Glutamatergic neuron (in vitro differentiated cells): ENCODE measurements around the gene JAK3. TPM values are rescaled to one million over a fixed set of nuclear protein-coding genes. Genes with fewer than 3 reads are reported as not detected.

Source experiments
- DNase-seq: peaks from one replicate; pipeline ENCODE4 v3.0.0; 2022
- H3K27ac Mint-ChIP-seq: one replicate; pipeline ENCODE4 v1.8.0; 2020; ENCODE audit warnings: mild to moderate bottlenecking, mixed read lengths, inconsistent platforms; ENCODE audit not compliant: unreplicated experiment
- H3K27me3 Mint-ChIP-seq: one replicate; pipeline ENCODE4 v1.8.0; 2020; ENCODE audit warnings: mild to moderate bottlenecking, moderate library complexity, mixed read lengths, inconsistent platforms; ENCODE audit not compliant: unreplicated experiment
- H3K36me3 Mint-ChIP-seq: one replicate; pipeline ENCODE4 v1.8.0; 2020; ENCODE audit warnings: mild to moderate bottlenecking, mixed read lengths, inconsistent platforms; ENCODE audit not compliant: unreplicated experiment
- H3K4me1 Mint-ChIP-seq: one replicate; pipeline ENCODE4 v1.8.0; 2020; ENCODE audit warnings: mild to moderate bottlenecking, low read depth, mixed read lengths, inconsistent platforms; ENCODE audit not compliant: unreplicated experiment
- H3K4me3 Mint-ChIP-seq: one replicate; pipeline ENCODE4 v1.8.0; 2020; ENCODE audit warnings: mild to moderate bottlenecking, mixed read lengths, inconsistent platforms; ENCODE audit not compliant: unreplicated experiment
- H3K9me3 Mint-ChIP-seq: one replicate; pipeline ENCODE4 v1.8.0; 2020; ENCODE audit warnings: mild to moderate bottlenecking, moderate library complexity, mixed read lengths, inconsistent platforms; ENCODE audit not compliant: unreplicated experiment
- total RNA-seq: library from RNA; stranded (reverse); fragmentation: NEBNext Ultra II Directional; extraction: Animal tissue kit (Norgen Biotek cat#: 25700); gene quantifications from one replicate; pipeline ENCODE4 v1.2.1, GENCODE V29; 2021; ENCODE audit not compliant: unreplicated experiment
- TF ChIP-seq, protein P1 (sequence below): fragments of 200-600 bp; sonication (generic); IDR thresholded peaks from one replicate; pipeline ENCODE4 v1.5.0; 2021; ENCODE audit not compliant: partially characterized antibody, unreplicated experiment

JAK3 gene
- total RNA-seq, 1 donor from 2014 or later = 1.3 TPM

DNA sequence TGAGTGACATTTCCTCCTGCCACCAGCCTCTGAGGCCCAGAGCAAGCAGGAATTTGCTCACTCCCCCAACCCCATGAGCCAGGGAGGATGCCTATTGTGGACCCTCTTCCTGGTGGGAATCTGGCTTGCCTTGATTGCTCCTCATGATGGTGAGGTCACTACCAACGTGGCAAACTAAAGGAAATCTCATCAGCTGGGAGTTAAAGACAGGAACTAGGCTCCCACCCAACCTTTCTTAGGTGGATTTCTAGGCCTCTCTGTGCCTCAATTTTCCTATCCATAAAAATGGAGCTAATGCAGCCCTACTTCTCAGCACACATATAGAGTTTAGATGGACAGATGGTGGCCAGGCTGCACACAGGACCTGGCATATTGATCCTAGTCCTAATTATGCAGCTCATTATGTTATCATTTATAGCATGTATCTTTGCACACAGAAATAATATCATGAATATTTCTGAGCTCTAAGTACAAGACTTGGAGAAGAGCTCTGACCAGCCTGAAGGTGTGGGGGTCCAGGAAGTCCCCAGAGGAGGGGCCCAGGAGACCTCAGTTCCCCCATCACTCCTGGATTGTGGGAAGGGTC lies 50.9 kb downstream of the JAK3 start:
- TF ChIP-seq, protein P1, sequence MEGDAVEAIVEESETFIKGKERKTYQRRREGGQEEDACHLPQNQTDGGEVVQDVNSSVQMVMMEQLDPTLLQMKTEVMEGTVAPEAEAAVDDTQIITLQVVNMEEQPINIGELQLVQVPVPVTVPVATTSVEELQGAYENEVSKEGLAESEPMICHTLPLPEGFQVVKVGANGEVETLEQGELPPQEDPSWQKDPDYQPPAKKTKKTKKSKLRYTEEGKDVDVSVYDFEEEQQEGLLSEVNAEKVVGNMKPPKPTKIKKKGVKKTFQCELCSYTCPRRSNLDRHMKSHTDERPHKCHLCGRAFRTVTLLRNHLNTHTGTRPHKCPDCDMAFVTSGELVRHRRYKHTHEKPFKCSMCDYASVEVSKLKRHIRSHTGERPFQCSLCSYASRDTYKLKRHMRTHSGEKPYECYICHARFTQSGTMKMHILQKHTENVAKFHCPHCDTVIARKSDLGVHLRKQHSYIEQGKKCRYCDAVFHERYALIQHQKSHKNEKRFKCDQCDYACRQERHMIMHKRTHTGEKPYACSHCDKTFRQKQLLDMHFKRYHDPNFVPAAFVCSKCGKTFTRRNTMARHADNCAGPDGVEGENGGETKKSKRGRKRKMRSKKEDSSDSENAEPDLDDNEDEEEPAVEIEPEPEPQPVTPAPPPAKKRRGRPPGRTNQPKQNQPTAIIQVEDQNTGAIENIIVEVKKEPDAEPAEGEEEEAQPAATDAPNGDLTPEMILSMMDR = no peak
- H3K4me1 Mint-ChIP-seq = no peaks in the 10 kb centered on the region
- H3K9me3 Mint-ChIP-seq = no peaks in the 10 kb centered on the region
- no peak overlapping the region for H3K4me3 Mint-ChIP-seq
- no peak overlapping the region for H3K27ac Mint-ChIP-seq
- no peaks in the 10 kb centered on the region for H3K36me3 Mint-ChIP-seq
- H3K27me3 Mint-ChIP-seq = peaks cover 11% of the 10 kb centered on the region
- no peak for DNase-seq

- peaks cover 11% of the 10 kb centered on the region for H3K27me3 Mint-ChIP-seq
Observed at GRCh38 chr19:17796013-17796837, 51.6 kb downstream of the JAK3 start.

DNA sequence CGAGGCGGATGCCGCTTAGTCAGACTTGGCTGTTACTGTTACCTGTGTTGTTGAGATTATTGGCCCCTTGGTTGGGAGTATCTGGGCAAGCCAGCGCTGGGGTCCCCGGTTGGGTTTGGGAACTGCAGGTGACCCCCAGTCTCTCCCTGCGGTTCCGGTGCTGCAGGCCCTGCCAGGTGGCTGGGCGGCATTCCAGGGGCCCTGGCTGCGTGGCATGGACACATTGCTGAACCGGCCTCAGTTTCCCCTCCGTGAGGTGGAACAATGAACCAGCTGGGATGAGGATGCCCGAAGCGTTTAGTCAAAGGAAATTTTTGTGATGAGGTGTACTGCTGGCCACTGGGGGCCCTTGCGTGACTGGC lies 52.3 kb downstream of the JAK3 start:
- peaks cover 11% of the 10 kb centered on the region for H3K27me3 Mint-ChIP-seq
- TF ChIP-seq, protein P1 = no peak
- H3K27ac Mint-ChIP-seq = no peak overlapping the region
- no peak overlapping the region for H3K4me3 Mint-ChIP-seq
- peaks cover 4% of the 10 kb centered on the region for H3K4me1 Mint-ChIP-seq
- DNase-seq = no peak
- H3K36me3 Mint-ChIP-seq = no peaks in the 10 kb centered on the region
- H3K9me3 Mint-ChIP-seq = no peaks in the 10 kb centered on the region

More at GRCh38 chr19:17796013-17796837, 51.6 kb downstream of the JAK3 start:
- Mint-ChIP-seq H3K27ac (no peak overlapping the region), H3K36me3 (no peaks in the 10 kb centered on the region), H3K4me1 (peaks cover 4% of the 10 kb centered on the region), H3K9me3 (no peaks in the 10 kb centered on the region), H3K4me3 (no peak overlapping the region)
- no peak for DNase-seq
- TF ChIP-seq, protein P1 = no peak

DNA sequence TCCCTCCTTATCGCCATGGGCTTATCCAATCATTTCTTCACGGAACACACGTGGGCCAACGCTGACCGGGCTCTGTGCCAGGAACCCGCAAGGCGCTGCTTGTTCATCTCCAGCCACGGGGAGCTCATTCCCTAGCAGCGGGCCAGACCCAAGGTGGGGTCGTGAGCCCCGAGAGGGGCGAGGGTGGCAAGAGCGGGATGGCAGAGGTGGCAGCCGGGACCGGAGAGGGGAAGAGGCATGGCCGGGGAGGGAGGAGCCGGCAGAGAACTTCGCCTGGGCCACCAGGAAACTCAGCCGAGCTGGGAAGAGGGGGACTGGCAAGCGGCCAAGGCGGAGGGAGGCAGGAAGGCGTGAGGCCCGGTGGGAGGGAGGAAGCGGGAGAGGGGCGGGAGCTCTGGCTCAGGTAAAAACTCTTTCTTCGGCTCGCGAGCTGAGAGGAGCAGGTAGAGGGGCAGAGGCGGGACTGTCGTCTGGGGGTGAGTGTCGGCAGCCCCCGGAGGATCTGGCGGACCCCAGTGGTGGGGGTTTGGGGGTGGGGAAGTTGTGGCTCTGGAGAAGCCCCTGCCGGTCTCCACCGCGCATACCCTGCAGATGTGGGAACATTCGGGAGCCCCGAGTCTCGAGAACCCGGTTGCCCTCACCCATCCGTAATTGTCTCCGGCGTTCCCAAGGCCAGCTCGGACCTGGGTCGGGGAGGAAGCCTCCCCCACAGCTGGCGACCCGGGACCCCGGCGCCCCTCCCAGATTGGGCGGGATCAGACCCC lies 52.9 kb downstream of the JAK3 start, which contains the start of gene B3GNT3:
B3GNT3 (plus strand) TSS at position 408 of the 764 bp plus-strand sequence. CDS start 12,670 bp downstream, outside the sequence.
- peak; percentile 44 for DNase-seq
- TF ChIP-seq, protein P1 = no peak
- Mint-ChIP-seq H3K4me3 (no peak within 1 kb of the TSS), H3K9me3 (no peaks in the 10 kb centered on the region), H3K27ac (no peak within 1 kb of the TSS), H3K36me3 (no peaks in the 10 kb centered on the region), H3K4me1 (peaks cover 4% of the 10 kb centered on the region), H3K27me3 (peaks cover 11% of the 10 kb centered on the region)
